GM12878 (cell line): ENCODE data around the gene MAST1. TPM values are rescaled to one million over a fixed set of nuclear protein-coding genes. Genes with fewer than 3 reads are reported as not detected.
"Not testable (repeated sequence)": the region's sequence is repeated elsewhere in the genome, so short reads cannot be mapped to it uniquely, and the experiment has no call there.

Experiments
- ATAC-seq: fragments of 200-7000 bp; cut with Tn5 transposase; 3 replicates; pipeline ENCODE4 v1.9.1; 2020; ENCODE audit warnings: mild to moderate bottlenecking, moderate library complexity
- BruUV-seq: library from RNA; stranded (reverse); fragments of 400-500 nt; replicated peaks from 2 replicates; lab custom pipeline; 2021; lab: Mats Ljungman, UMichigan
- CTCF ChIA-PET: fragments of 300-600 bp; sonication (Branson Sonifier 250); formaldehyde crosslinking; extraction: SDS; loops from one replicate; lab custom pipeline; 2021; ENCODE audit warnings: inconsistent platforms; lab: Yijun Ruan, JAX
- POLR2A ChIA-PET: fragments of 350-600 bp; formaldehyde crosslinking; extraction: SDS; loops from one replicate; lab custom pipeline; 2021; ENCODE audit warnings: inconsistent platforms; lab: Charles Lee
- RAD21 ChIA-PET: fragments of 300-600 bp; sonication (Branson Sonifier 250); formaldehyde crosslinking; loops from one replicate; lab custom pipeline; 2023; ENCODE audit warnings: antibody characterized with exemption; ENCODE audit not compliant: unreplicated experiment; lab: Charles Lee
- SMC1A ChIA-PET: fragments of 300-600 bp; sonication (Branson Sonifier 250); formaldehyde crosslinking; loops from one replicate; lab custom pipeline; 2023; ENCODE audit not compliant: unreplicated experiment, uncharacterized antibody; lab: Charles Lee
- DNase-seq: peaks from one replicate; pipeline ENCODE4 v3.0.0-alpha.2; 2011; ENCODE audit warnings: low read depth, low spot score
- FAIRE-seq: peaks from 3 replicates; lab custom pipeline; 2011; peaks lifted over from hg19 to GRCh38; lab: Jason Lieb, UNC
- H2AFZ ChIP-seq: 2 replicates; pipeline ENCODE4 v1.6.0; 2011; ENCODE audit warnings: low read depth, low read length, control low read depth; ENCODE audit not compliant: control insufficient read depth
- H3K27ac ChIP-seq: 2 replicates; pipeline ENCODE4 v1.5.1; 2011; ENCODE audit warnings: control low read depth; ENCODE audit not compliant: control insufficient read depth, insufficient read depth
- H3K27me3 ChIP-seq, 2 experiments: replicated peaks in 1 of 2; 2 replicates each; pipeline versions ENCODE4 v1.6.0 to v1.6.1; 2011; ENCODE audit warnings: low read length in 1 of 2; ENCODE audit not compliant: control insufficient read depth in 2 of 2, insufficient read depth in 2 of 2
- H3K36me3 ChIP-seq, 2 experiments: 2 replicates each; pipeline ENCODE4 v1.5.1; 2011; ENCODE audit warnings: low read length in 1 of 2; ENCODE audit not compliant: control insufficient read depth in 2 of 2, insufficient read depth in 2 of 2
- H3K4me1 ChIP-seq: 2 replicates; pipeline ENCODE4 v1.6.1; 2011; ENCODE audit warnings: mild to moderate bottlenecking, low read length, moderate library complexity, mixed read lengths; ENCODE audit not compliant: control insufficient read depth, insufficient read depth
- H3K4me2 ChIP-seq: 2 replicates; pipeline ENCODE4 v1.6.0; 2011; ENCODE audit warnings: control low read depth; ENCODE audit not compliant: control insufficient read depth, insufficient read depth
- H3K4me3 ChIP-seq: fragments of 200-600 bp; sonication (generic); 2 replicates; pipeline ENCODE4 v1.5.1; 2016
- H3K79me2 ChIP-seq: 2 replicates; pipeline ENCODE4 v1.6.0; 2011; ENCODE audit warnings: low read length; ENCODE audit not compliant: control insufficient read depth, insufficient read depth
- H3K9ac ChIP-seq: 2 replicates; pipeline ENCODE4 v1.8.0; 2011; ENCODE audit warnings: low read length, control low read depth, mixed read lengths; ENCODE audit not compliant: control insufficient read depth, insufficient read depth
- H3K9me3 ChIP-seq: replicated peaks from 3 replicates; pipeline ENCODE4 v1.5.1; 2011; ENCODE audit warnings: mild to moderate bottlenecking, low read length; ENCODE audit not compliant: control insufficient read depth, insufficient read depth
- H4K20me1 ChIP-seq: 2 replicates; pipeline ENCODE4 v1.6.0; 2011; ENCODE audit not compliant: control insufficient read depth, insufficient read depth
- CBX5 ChIP-seq: sonication (generic); IDR thresholded peaks from 2 replicates; pipeline ENCODE4 v1.6.1; 2016; ENCODE audit warnings: low read depth, moderate library complexity, mild to moderate bottlenecking, inconsistent platforms
- FOS ChIP-seq: IDR thresholded peaks from 3 replicates; pipeline ENCODE4 v1.6.1; 2011; ENCODE audit warnings: borderline replicate concordance; ENCODE audit not compliant: insufficient read length; ENCODE audit errors: extremely low read depth
- IRF5 ChIP-seq: fragments of 450-650 bp; IDR thresholded peaks from 2 replicates; pipeline ENCODE4 v1.6.1; 2017; ENCODE audit warnings: borderline replicate concordance
- MEF2A ChIP-seq: IDR thresholded peaks from 2 replicates; pipeline ENCODE4 v1.6.1; 2011; ENCODE audit warnings: low read depth, mild to moderate bottlenecking, low read length, moderate library complexity; ENCODE audit not compliant: insufficient read depth
- SREBF1 ChIP-seq: IDR thresholded peaks from 2 replicates; pipeline ENCODE4 v1.6.1; 2012; ENCODE audit warnings: mild to moderate bottlenecking, low read length
- SREBF2 ChIP-seq: IDR thresholded peaks from 2 replicates; pipeline ENCODE4 v1.6.1; 2012; ENCODE audit warnings: mild to moderate bottlenecking, low read length
- STAT3 ChIP-seq: IDR thresholded peaks from 2 replicates; pipeline ENCODE4 v1.6.1; 2011; ENCODE audit warnings: low read depth, low read length, improper control_type of control experiment
- USF1 ChIP-seq: IDR thresholded peaks from 2 replicates; pipeline ENCODE4 v1.6.1; 2011; ENCODE audit warnings: borderline replicate concordance, low read depth, mild to moderate bottlenecking, moderate library complexity, mixed read lengths, low read length; ENCODE audit not compliant: insufficient read depth; ENCODE audit errors: extremely low read length
- ZBTB40 ChIP-seq: fragments of 450-650 bp; IDR thresholded peaks from 2 replicates; pipeline ENCODE4 v1.6.1; 2016; ENCODE audit warnings: mild to moderate bottlenecking, moderate library complexity, borderline replicate concordance
- WGBS: methylation state at CpG from one replicate; pipeline ENCODE4 v1.1.6; 2016; ENCODE audit warnings: low lambda C conversion rate; ENCODE audit not compliant: insufficient replicate concordance, insufficient coverage; ENCODE audit errors: missing lambda C conversion rate; 5-methylcytosine and 5-hydroxymethylcytosine counted together
- in situ Hi-C: fragments of 300-500 bp; cut with MboI; formaldehyde crosslinking; loops from 9 replicates; pipeline ENCODE4 v1.14.3; 2018; ENCODE audit warnings: mixed read lengths
- intact Hi-C: fragments of 100-400 bp; cut with micrococcal nuclease; formaldehyde crosslinking; loops from one replicate; pipeline ENCODE4 v1.14.2; 2022; ENCODE audit not compliant: unreplicated experiment
- polyA plus RNA-seq, 11 experiments: library from polyadenylated mRNA; depleted of rRNA in 4 of 11; unstranded in 6 of 11; stranded (reverse) in 5 of 11; fragments of >200 nt; fragmentation: Nextera tagmentation in 4 of 11; fragmentation: Illumina TruSeq in 1 of 11; extraction: Ambion mirVana in 4 of 11; extraction: Trizol in 1 of 11; gene quantifications; 1 replicate in 1 of 11; 2 replicates in 10 of 11; pipeline versions ENCODE4 v1.2.1 to v1.2.3, GENCODE V29; 2011 to 2016; ENCODE audit warnings: inconsistent platforms in 2 of 11, missing spikeins in 2 of 11, low read depth in 1 of 11
- total RNA-seq, 4 experiments: library from RNA; depleted of rRNA in 3 of 4; stranded (reverse); fragments of >200 nt in 3 of 4; fragmentation: Illumina TruSeq in 1 of 4; extraction: Trizol in 1 of 4; gene quantifications; 2 replicates each; pipeline versions ENCODE4 v1.2.1 to v1.2.3, GENCODE V29; 2013 to 2021

Gene MAST1
- total and polyA plus RNA-seq, 10 of the 15 experiments (the other 5 are each of a cell fraction or from before 2014, with no cell fraction given): 0.08 to 0.79 (median 0.44) TPM; not detected in 1

DNA sequence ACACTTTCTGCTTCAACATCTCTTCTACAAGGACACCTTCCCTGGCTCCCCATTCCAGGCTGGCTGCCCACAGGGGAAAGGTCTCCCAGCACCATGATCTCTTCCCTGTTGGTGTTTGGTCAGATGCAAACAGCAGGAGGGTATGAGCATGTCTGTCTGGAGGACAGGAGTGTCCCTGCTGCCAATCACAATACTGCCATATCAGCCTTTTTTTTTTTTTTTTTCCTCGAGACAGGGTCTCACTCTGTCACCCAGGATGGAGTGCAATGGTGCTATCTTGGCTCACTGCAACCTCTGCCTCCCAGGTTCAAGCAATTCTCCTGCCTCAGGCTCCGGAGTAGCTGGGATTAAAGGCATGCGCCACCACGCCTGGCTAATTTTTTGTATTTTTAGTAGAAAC, 77.5 kb downstream of the MAST1 start:
- H3K4me1 ChIP-seq, H3K4me2 ChIP-seq, BruUV-seq, ATAC-seq, FAIRE-seq, DNase-seq, H3K79me2 ChIP-seq, H3K9me3 ChIP-seq, H3K4me3 ChIP-seq, H3K27me3 ChIP-seq, H2AFZ ChIP-seq, H3K9ac ChIP-seq, in situ Hi-C loops, intact Hi-C loops, H3K27ac ChIP-seq, H3K36me3 ChIP-seq, H4K20me1 ChIP-seq: not testable (repeated sequence)
- WGBS: 79% methylated on average over 4 of the region's 4 CpGs
- CTCF ChIA-PET: interaction anchor here (1.2 to 4.8 kb wide), 4 partner anchors 15 to 178 kb away, joined by 3 to 23 read pairs (median 6); no protein-coding TSS in a partner anchor
- SMC1A ChIA-PET: interaction anchor here (1.2 kb wide), 1 partner anchor 8 kb away, joined by 3 read pairs; no protein-coding TSS in a partner anchor
- POLR2A ChIA-PET: interaction anchor here (0.7 to 2.4 kb wide), 2 partner anchors 18 to 35 kb away, joined by 4 to 8 read pairs; partner anchors contain the start of gene FARSA
- RAD21 ChIA-PET: interaction anchor here (1.3 kb wide), 1 partner anchor 25 kb away, joined by 3 read pairs; the partner anchor contains the start of gene GCDH

DNA sequence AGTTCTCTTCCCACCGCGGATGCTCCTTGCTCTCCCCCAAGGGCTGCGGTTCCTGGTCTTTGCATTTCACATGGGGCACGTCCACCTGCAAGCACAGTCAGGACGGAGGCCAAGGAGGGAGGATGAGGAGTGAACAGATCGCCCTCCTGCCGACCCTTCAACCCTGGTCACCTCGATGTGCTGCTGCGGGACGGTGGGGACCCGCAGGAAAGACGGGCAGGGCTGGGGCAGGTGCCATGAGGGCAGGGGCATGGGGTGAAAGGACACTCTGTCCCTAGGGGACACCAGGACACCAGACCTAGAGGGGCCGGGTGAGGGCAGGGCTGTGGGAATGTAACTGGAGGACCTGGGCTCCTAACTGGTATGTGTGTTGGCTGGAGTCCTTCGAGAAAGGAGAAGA, 79.9 kb downstream of the MAST1 start:
- no peaks in the 10 kb centered on the region for H3K79me2 ChIP-seq
- no peaks in the 10 kb centered on the region for H4K20me1 ChIP-seq
- ATAC-seq (no peak), DNase-seq (no peak), FAIRE-seq (no peak)
- H3K4me1 ChIP-seq: peaks cover 10% of the 10 kb centered on the region
- H3K9ac ChIP-seq: no peak overlapping the region
- RAD21 ChIA-PET: no interaction called here
- BruUV-seq: no TSS peak
- H3K4me2 ChIP-seq: no peak overlapping the region
- H3K27me3 ChIP-seq: no peaks in the 10 kb centered on the region
- no peak overlapping the region for H3K4me3 ChIP-seq
- SMC1A ChIA-PET: no interaction called here
- H3K27ac ChIP-seq: no peak overlapping the region
- H2AFZ ChIP-seq: no peak overlapping the region
- H3K36me3 ChIP-seq: peaks cover 4 to 7% of the 10 kb centered on the region in 2 experiments; a peak in 2 of 4 replicates
- CTCF ChIA-PET: interaction anchor here (0.9 to 2.4 kb wide), 2 partner anchors 14 to 47 kb away, joined by 5 to 11 read pairs; no protein-coding TSS in a partner anchor
- POLR2A ChIA-PET: no interaction called here
- no peaks in the 10 kb centered on the region; the same call in 2 of the 3 replicates for H3K9me3 ChIP-seq
- in situ Hi-C loops: no loop called here
- WGBS: 90% methylated on average over 14 of the region's 14 CpGs
- intact Hi-C loops: no loop called here
- TF ChIP-seq SREBF2 (no peak), IRF5 (no peak), FOS (no peak), MEF2A (no peak), USF1 (no peak), STAT3 (no peak), CBX5 (no peak), SREBF1 (no peak), ZBTB40 (no peak)
